CD4-positive, alpha-beta T cell treated with Interleukin-17A for 4 hours (primary cell): Measurements from ENCODE around the gene IQCN.
A peak's percentile ranks its signal among the peaks of the same experiment; 100 is the strongest.

Experiments used
- DNase-seq: peaks from one replicate; pipeline ENCODE4 v3.0.0-alpha.2; 2020; ENCODE audit warnings: mixed read lengths

IQCN gene

DNA sequence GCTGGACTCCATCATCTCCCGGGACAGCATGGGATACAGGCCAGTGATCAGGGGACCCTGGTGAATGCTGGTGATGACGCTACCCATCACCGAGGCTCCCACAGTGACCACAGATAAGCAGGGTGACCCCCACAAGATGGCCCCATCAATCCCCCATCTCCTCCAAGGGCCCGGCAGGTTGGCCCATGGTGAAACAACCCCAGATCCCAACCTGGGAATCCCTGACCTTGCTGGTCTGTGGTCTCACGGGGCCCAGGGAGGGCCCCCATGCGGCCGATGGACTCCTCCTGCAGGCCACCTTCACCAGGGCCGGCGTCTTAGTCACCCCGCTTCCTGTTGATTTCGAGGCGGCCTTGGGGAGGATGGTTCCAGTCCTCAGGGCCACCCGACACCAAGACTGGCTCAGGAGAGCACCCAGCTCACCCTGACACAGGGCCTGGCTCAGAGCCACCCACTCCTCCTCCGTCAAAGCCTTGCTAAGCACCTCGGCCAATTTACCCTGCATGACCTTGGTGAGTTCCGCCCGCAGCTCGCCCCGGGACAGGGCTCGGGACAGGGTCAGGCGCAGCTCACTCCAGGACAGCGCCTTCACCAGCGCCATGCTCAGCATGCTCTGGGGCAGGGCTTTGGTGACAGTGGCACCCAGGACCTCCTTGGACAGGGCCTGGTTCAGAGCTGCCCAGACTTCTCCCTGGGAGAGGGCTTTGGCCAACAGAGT lies 10.0 kb downstream of the IQCN start:
- DNase-seq: no peak

DNA sequence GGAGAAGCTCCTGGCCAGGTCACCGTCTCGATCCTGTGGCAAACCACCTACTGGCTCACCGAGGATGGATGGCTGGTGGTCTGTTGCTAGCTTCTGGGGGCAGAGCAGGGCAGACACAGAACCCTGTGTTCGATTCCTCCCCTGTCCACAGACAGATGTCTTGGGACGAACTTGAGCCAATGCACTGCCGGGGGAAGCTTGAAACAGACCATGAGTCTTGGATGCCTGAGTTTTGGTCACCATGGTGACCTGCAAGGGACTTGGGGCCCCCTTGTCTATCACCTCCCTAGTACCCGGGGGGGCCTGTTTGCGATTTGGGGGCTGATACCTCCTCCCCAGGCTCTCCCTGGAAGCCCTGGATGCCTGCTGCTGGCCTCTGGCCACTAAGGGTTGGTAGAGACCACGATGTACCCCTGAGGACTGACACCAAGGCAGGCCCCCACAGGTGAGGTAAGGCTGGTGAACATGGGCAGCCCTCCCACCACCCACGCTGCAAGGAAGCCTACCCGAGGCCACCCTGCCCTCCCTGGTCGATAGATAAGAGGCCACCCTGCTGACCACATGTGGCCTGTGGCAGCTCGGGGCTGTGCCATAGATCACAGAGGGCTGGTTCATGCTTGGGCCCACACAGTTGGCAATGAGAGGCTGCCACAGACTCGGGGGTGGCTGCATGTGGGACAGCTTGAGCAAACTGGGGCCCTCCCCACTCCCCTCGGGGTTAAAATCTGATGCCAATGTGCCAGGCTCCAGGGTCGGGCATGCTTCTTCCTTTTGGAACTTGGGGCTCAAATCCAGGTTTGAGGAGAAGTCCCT lies 10.7 kb downstream of the IQCN start:
- DNase-seq: no peak

DNA sequence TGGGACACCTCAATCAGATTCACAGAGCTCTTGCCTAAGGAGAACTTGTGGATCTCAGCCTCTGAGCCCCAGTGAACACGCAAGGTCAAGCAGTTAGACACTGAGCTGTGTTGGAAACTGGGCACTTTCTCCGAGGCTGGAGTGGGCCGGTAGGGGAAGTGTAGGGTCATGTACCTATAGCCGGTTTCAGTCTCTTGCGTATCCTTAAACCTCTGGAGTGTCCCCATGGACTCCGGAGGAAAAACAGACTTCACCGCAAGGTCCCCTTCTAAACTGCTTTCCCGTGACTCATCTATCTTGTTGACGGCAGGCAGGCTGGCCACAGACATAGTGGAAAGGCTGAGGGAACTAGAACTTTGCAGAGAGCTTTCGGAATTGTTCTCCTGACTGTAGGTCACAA lies 11.3 kb downstream of the IQCN start:
- DNase-seq: no peak

- no peak for DNase-seq
These were observed 12.1 kb downstream of the IQCN start for GRCh38 chr19:18262144-18262543.

DNA sequence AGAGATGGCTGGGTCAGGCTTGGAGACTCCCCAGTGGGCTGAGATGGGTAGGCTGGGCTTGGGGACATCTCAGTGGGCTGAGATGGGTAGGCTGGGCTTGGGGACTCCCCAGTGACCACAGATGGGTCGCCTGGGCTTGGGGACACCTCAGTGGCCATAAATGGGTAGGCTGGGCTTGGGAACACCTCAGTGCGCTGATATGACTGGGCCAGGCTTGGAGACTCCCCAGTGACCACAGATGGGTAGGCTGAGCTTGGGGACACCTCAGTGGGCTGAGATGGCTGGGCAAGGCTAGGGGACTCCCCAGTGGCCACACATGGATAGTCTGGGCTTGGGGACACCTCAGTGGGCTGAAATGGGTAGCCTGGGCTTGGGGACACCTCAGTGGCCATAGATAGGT lies 12.8 kb downstream of the IQCN start:
- DNase-seq: no peak

DNA sequence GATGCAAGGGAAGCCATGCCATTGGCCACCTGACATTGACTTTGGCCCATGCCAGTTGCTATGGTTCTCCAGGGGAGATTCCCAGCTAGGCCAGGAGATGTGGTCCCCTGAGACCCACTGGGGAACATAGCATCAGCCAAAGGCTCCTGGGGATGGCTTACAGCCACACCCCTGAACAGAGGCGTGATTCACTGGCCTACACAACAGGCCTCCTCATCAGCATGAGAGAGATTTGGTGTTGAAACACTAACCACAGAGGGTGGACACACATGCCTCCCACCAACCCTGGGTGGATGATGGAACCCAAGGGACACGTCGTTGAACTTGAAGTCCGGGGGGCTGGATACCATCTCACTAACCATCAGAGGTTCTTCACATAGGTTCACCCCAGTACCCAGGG lies 14.4 kb downstream of the IQCN start:
- no peak for DNase-seq

DNA sequence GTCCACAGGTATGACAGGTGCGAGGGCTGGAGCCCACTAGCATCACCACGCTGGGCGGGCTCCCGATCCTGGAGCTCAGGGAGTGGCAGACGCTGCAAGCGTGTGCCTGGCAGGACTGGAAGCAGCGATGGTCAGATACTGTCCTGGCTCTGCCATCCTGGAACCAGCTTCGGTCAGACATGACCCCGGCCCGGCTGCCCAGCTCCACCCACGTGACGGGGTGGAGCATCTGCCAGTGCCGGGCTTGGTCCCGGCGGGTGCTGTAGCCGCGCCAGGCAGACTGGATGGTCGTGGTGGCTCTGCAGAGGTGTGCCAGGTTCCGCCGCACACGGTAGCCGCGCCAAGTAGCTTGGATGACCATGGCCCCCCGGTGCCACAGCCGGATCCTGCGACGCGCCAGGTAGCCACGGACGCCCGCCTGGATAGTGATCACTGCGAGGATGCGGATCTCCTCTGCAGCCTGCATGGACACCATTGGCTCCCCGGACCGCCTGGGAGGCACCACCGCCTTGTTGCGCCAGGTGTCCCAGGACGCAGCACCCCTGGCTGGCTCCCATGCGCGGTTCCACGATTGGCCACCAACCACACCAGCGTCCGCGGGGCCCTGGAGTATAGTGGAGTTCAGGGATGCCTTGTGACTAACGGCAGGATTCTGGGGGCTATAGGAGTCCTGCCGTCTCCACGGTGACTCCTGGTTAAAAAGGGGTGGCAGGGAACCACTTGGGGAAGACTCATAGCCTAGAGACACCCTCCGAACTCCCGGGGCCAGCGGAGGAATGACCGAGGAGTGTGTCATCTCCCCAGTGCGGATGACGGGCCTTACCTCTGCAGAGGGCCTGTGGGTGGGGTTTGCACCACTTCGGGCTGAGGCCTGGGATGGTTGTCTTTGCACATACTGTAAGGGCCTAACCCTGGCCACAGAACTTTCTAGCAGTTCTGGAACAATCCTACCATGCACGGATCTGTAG lies 16.5 kb downstream of the IQCN start:
- no peak for DNase-seq

DNA sequence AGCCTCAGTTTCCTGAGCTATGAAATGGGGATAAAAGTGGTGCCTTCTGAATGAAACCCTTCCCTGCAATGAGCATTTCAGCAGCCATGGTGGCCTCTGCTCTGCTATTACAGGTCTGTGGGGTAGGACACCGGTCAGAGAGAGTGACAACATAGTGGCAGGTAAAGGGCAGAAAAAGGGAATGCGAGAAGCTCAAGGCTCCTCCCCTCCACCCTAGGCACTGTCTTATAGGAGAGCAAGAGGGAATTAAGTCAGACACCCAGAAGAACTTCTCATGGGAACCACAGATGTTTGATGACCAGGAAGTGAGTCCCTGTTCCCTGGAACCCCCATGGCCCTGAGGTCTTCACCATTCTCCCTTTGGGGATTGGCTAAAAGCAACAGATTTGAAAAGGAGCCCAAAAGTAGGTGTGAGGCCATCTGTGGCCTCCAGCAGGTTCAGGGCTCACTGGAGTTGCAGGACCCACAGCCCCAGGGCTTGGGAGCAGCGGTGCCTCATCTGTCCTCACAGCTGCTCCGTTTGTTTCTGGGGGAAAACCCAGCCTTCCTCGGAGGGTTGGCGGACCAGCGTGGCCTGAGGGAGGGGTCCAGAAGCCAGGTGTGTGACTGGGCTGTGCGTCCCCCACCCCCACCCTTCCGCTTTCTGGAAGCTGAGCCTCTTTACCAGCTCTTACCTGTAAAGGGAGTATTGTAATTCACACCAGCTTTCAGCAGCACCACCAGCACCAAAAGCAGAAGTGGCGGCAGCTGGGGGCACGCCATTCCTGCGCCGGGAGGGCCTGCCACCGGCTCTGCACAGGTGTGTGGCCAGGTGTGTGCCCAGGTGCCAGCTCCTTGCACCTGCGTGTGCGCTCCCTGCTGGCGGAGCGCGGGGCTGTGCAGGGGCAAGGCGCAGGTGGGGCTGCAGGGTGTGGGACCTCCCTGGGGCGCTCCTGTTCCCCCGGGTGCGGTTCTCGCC lies 19.4 kb downstream of the IQCN start:
- no peak for DNase-seq

- DNase-seq: no peak
These were observed 20.5 kb downstream of the IQCN start for GRCh38 chr19:18253716-18254115.

GRCh38 chr19:18253130-18253529 lies 21.1 kb downstream of the IQCN start:
- DNase-seq: no peak

- no peak for DNase-seq
These were observed 21.9 kb downstream of the IQCN start for GRCh38 chr19:18252370-18252717.

DNA sequence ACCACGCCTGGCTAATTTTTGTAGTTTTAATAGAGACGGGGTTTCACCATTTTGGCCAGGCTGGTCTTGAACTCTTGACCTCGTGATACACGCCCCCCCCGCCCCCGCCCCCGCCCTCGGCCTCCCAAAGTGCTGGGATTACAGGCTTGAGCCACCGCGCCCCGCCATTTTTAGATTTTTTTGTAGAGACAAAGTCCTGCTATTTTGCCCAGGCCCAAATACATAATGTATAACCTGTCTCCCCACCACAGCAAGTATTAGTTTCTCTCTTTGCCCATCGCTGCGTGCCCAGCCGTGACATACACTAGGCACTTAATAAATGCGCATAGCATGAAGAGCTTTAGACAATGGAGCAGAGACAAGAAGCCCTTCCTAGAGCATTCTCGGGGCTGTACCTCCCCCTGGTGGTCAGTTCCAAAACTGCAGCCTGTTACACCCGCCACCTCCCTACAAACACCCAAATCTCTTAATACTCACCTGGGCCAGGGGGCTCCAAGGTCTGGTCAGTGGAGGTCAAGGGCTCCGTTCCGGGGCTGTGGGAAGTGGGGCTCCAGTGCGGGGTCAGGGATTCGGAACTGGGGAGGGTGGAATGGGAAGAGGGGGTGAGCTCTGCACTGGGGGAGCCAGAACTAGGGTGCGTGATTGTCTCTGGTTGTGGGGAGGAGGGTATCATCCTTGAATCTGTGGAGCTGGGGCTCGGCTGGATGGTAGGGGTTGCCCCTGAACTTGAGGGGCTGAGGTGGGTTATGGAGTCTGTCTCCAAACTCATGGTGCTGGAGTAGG lies 22.5 kb downstream of the IQCN start:
- peak; percentile 87 for DNase-seq

DNA sequence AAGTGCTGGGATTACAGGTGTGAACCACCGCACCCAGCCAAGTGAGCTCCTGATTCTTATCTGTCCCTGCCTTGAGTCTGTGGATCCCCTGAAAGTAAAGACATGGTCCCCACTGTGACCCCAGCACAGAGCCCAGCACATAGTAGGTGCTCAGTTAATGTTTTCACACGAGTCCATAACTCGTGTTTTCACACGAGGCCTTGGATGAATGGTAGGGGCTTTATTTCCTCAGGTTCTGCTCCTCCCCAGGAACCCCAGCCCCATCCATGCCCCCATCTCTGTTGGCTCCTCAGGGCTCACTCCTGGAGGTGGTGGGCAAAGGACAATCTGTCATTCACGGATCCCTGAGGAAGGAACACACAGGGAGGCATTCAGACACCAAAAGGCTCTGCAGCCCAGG lies 24.4 kb downstream of the IQCN start:
- no peak for DNase-seq

DNA sequence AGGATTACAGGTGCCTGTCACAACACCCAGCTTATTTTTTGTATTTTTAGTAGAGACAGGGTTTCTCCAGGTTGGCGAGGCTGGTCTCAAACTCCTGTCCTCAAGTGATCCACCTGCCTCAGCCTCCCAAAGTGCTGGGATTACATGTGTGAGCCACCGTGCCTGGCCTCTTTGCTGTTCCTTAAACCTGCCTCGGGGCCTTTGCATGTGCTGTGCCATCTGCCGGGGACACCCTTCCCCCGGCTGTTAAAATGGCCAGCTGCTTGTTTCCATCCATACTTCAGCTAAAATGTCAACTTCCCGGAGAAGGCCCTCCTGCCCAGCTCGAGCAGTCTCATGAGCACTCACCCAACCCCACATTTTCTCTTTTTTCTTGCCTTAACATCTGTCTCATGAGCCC lies 29.0 kb downstream of the IQCN start:
- no peak for DNase-seq

DNA sequence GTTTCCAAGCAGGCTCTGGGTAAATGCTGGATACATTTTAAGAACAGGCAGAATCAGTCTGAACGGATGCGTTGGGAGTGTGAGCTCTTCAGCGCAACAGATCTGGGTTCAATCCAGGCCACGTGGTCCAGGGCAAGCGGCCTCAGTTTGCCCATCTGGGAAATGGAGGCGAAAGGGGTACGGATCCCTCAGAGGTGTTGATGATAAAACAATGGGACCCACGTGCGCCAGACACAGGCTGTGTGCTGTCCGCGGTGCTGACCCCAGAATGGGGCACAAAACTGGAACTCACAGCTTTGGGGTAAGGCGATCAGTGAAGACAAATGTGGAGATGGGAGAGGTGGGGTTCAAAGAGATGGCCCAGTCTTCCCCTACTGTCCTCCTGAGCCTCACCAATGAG lies 34.9 kb downstream of the IQCN start:
- no peak for DNase-seq

GRCh38 chr19:18234194-18234593 lies 40.1 kb downstream of the IQCN start:
- no peak for DNase-seq

DNA sequence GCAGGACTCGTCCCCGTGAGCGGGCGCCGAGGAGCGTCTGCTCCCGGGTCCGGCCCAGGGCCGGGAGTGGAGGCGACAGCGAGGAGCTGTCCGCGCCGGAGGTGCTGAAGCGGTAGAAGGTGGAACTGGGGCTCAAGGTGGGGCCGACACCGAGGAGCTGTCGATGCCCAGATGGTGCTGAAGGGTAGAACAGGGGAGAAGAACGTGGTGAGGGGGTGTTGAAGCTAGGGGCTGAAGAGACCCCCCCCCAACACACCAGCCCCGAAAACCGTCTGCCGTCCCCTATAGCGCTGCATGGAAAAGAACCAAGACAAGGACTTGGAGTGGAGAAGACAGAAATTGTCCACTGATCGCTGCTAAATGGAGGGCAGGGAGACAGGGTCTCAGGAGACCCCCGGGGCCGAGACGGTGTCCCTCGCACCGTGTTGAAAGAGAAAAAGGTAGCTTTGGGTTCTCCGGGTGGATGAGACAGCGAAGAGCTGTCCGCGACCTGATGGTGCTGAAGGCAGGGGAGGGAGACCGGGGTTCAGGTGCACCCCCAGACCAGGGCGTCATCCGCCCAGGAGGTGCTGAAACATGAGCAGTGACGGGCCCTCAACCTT lies 40.9 kb downstream of the IQCN start:
- peak; percentile 59 for DNase-seq

DNA sequence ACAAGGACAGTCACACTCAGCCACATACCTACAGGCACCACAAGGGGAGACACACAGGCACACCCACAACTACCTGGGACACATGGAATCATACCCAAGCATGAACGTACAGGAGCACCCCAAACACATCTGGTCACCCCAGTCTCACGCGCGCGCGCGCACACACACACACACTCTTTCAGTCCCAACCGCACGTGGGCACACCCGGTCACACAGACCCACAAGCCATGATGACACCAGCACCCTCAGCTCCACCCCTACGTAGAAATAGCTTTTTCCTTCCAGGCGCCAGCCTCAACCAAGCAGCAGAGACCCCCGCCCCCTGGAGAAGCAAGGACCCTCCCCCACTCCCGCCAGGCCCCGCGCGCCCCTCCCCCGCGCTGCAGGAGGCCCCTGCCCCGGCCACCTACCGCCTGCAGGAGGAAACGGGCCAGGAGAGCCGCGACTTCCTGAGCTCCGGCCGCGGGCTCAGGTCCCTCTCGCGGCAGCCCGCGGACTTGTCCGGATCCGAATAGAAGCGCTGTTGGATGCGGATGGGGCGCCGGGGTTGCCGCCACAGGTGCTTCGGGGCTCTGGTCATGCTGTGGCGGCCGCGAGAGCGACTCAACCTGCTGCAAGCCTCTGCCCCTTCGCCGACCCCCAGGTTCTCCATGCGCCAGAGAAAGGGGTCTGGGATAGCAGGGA lies 41.6 kb downstream of the IQCN start:
- DNase-seq: no peak

DNA sequence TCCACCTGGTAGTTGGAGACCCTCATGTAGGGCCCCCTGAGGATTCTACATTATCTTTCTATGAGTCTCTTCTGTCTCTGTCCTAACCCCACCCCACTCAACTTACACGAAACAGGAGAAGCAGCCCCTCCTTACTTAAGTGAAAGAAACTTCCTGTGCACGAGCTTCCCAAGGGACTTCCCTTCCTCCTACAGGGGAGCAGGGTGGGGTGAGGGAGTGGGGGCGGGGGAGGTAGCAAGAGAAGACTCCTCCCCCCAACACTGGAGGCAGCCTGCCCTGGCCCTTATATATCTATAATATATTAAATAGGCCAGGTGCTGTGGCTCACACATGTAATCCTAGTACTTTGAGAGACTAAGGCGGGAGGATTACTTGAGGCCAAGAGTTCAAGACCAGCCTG lies 42.5 kb downstream of the IQCN start:
- DNase-seq: no peak
